Neural progenitor cell (in vitro differentiated cells): ENCODE measurements around the gene DOCK4. TPM values are rescaled to one million over a fixed set of nuclear protein-coding genes. Genes with fewer than 3 reads are reported as not detected.

Experiments
- DNase-seq: peaks from one replicate; pipeline ENCODE4 v3.0.0-alpha.2; 2016; ENCODE audit warnings: low spot score
- H2AFZ ChIP-seq: fragments of 200-600 bp; sonication (generic); replicated peaks from 2 replicates; pipeline ENCODE4 v1.6.1; 2016; ENCODE audit warnings: antibody characterized with exemption
- H3F3A ChIP-seq: fragments of 200-600 bp; sonication (generic); 2 replicates; pipeline ENCODE4 v1.6.1; 2016; ENCODE audit warnings: antibody characterized with exemption, low read depth
- H3K27ac ChIP-seq: fragments of 200-600 bp; sonication (generic); 2 replicates; pipeline ENCODE4 v1.5.1; 2016; ENCODE audit warnings: mild to moderate bottlenecking
- H3K27me3 ChIP-seq: fragments of 200-600 bp; sonication (generic); 2 replicates; pipeline ENCODE4 v1.6.1; 2016; ENCODE audit warnings: mild to moderate bottlenecking, moderate library complexity
- H3K36me3 ChIP-seq: fragments of 200-600 bp; sonication (generic); 2 replicates; pipeline ENCODE4 v1.5.1; 2016
- H3K4me1 ChIP-seq: fragments of 200-600 bp; sonication (generic); 2 replicates; pipeline ENCODE4 v1.6.1; 2016; ENCODE audit warnings: mixed run types
- H3K4me2 ChIP-seq: fragments of 200-600 bp; sonication (generic); 2 replicates; pipeline ENCODE4 v1.6.1; 2016
- H3K4me3 ChIP-seq: fragments of 200-600 bp; sonication (generic); 2 replicates; pipeline ENCODE4 v1.5.1; 2016
- H3K79me2 ChIP-seq: fragments of 200-600 bp; sonication (generic); 2 replicates; pipeline ENCODE4 v1.6.1; 2016; ENCODE audit warnings: low read depth
- H3K9ac ChIP-seq: fragments of 200-600 bp; sonication (generic); 2 replicates; pipeline ENCODE4 v1.6.1; 2016
- H3K9me3 ChIP-seq: fragments of 200-600 bp; sonication (generic); 2 replicates; pipeline ENCODE4 v1.5.1; 2016; ENCODE audit warnings: low read depth
- H4K20me1 ChIP-seq: fragments of 200-600 bp; sonication (generic); 2 replicates; pipeline ENCODE4 v1.6.1; 2016; ENCODE audit warnings: low read depth
- H3K27ac Mint-ChIP-seq: 3 replicates; pipeline ENCODE4 v1.8.0; 2021; ENCODE audit warnings: mixed read lengths
- H3K27me3 Mint-ChIP-seq: 2 replicates; pipeline ENCODE4 v1.8.0; 2022; ENCODE audit warnings: low read depth, mild to moderate bottlenecking, inconsistent platforms, moderate library complexity, mixed read lengths; ENCODE audit not compliant: insufficient read depth
- H3K36me3 Mint-ChIP-seq: 3 replicates; pipeline ENCODE4 v1.8.0; 2021; ENCODE audit warnings: mixed read lengths
- H3K4me1 Mint-ChIP-seq: 3 replicates; pipeline ENCODE4 v1.8.0; 2021; ENCODE audit warnings: mixed read lengths
- H3K4me3 Mint-ChIP-seq: 3 replicates; pipeline ENCODE4 v1.8.0; 2021; ENCODE audit warnings: mild to moderate bottlenecking, moderate library complexity, mixed read lengths
- H3K9me3 Mint-ChIP-seq: 3 replicates; pipeline ENCODE4 v1.8.0; 2020; ENCODE audit warnings: mixed read lengths
- EZH2 ChIP-seq: fragments of 200-600 bp; sonication (generic); IDR thresholded peaks from 2 replicates; pipeline ENCODE4 v1.6.1; 2017; ENCODE audit warnings: antibody characterized with exemption, mild to moderate bottlenecking, moderate library complexity
- EZH2phosphoT487 ChIP-seq: fragments of 200-600 bp; sonication (generic); IDR thresholded peaks from 2 replicates; pipeline ENCODE4 v1.6.1; 2017; ENCODE audit warnings: antibody characterized with exemption
- total RNA-seq: library from RNA; depleted of rRNA; stranded (reverse); fragments of >200 nt; gene quantifications from 2 replicates; pipeline ENCODE4 v1.2.3, GENCODE V29; 2015; ENCODE audit warnings: low replicate concordance
- TF ChIP-seq, protein P1 (sequence below): fragments of 200-600 bp; sonication (generic); IDR thresholded peaks from 2 replicates; pipeline ENCODE4 v1.5.1; 2017; ENCODE audit warnings: antibody characterized with exemption, mild to moderate bottlenecking

DOCK4 gene
- total RNA-seq, 1 donor from 2014 or later: 11.4 TPM

DNA sequence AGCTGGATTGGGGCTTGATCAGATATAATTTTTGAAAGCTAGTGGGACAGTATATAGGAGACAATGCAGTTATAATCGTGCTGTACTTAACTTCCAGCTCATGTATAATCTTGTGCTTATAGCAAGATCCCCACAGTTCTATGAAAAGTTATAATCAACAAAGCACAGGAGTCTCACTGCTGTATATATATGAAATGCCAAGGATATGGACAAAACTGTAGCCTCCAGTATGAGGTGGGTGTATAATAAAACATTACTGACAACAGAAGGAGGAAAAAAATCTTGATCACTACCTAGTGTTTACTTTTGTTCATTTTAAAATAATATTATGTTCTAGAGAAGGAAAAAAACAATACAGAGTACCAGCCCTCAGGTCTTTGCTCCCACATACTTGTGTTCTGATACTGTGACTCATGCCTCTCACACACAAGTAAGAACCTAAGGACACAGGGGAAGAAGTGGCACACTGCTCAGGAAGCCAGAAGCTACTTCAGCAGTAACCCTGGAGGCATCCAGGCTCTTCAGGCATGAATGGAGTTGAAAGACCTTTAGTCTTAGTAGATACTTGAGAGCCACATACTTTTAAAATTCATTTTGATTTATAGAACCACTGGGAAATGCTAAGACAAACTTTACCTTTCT is 378.2 kb downstream of the DOCK4 start:
- Mint-ChIP-seq H3K27ac (no peak overlapping the region), H3K9me3 (no peaks in the 10 kb centered on the region), H3K27me3 (no peaks in the 10 kb centered on the region), H3K4me3 (no peak overlapping the region), H3K4me1 (no peaks in the 10 kb centered on the region), H3K36me3 (no peaks in the 10 kb centered on the region)
- Histone ChIP-seq H3K27ac (no peak overlapping the region), H3K4me1 (no peaks in the 10 kb centered on the region), H3K27me3 (no peaks in the 10 kb centered on the region), H4K20me1 (no peaks in the 10 kb centered on the region), H3F3A (no peaks in the 10 kb centered on the region), H3K4me2 (no peak overlapping the region), H3K36me3 (no peaks in the 10 kb centered on the region), H3K9me3 (no peaks in the 10 kb centered on the region), H3K4me3 (no peak overlapping the region), H3K79me2 (no peaks in the 10 kb centered on the region), H2AFZ (no peak overlapping the region), H3K9ac (no peak overlapping the region)
- TF ChIP-seq, protein P1, sequence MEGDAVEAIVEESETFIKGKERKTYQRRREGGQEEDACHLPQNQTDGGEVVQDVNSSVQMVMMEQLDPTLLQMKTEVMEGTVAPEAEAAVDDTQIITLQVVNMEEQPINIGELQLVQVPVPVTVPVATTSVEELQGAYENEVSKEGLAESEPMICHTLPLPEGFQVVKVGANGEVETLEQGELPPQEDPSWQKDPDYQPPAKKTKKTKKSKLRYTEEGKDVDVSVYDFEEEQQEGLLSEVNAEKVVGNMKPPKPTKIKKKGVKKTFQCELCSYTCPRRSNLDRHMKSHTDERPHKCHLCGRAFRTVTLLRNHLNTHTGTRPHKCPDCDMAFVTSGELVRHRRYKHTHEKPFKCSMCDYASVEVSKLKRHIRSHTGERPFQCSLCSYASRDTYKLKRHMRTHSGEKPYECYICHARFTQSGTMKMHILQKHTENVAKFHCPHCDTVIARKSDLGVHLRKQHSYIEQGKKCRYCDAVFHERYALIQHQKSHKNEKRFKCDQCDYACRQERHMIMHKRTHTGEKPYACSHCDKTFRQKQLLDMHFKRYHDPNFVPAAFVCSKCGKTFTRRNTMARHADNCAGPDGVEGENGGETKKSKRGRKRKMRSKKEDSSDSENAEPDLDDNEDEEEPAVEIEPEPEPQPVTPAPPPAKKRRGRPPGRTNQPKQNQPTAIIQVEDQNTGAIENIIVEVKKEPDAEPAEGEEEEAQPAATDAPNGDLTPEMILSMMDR: no peak
- TF ChIP-seq EZH2 (no peak), EZH2phosphoT487 (no peak)
- no peak for DNase-seq

DNA sequence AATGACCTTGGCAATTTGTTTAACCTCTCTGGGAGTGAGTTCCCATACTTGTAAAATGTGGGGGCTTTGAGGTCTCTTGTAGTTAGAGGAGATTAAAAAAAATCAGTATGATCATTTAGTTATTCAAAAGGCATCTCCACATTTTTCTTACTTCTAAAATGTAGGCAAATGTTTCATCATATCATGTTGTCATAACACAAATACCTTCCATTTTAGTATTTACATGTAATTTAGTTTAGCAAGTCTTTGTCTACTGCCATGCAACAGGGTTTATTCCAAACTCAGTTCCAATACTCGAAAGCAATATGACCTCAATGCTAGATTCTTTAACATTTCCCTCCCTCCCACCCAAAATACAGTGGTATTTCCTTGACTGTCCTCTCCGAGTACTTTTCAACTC is 381.2 kb downstream of the DOCK4 start:
- Mint-ChIP-seq H3K36me3 (peaks cover 6% of the 10 kb centered on the region), H3K9me3 (no peaks in the 10 kb centered on the region)
- no peak for DNase-seq

DNA sequence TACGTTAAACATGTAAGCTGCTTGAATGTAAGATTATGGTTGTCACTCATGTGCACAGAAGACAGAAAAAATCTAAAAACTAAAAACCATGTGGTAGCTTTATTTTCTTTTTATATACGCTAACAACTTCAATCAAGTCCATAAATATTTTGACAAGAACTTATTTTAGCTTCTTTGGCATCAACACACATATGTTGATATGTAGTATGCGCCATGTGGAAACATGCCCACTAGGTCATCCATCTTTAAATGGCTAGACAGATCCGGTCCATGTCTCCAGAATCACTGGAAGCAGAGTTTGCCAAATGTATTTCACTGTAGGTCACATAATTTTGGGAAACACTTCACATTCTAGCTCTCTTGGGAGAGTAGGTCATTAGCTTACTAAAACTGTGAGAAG is 382.4 kb downstream of the DOCK4 start:
- H3K27ac Mint-ChIP-seq: no peak overlapping the region
- H3K27me3 ChIP-seq: no peaks in the 10 kb centered on the region
- no peak overlapping the region for H3K4me3 ChIP-seq
- no peaks in the 10 kb centered on the region for H3K9me3 Mint-ChIP-seq
- no peaks in the 10 kb centered on the region for H3K27me3 Mint-ChIP-seq
- no peak overlapping the region for H3K27ac ChIP-seq
- H3K36me3 Mint-ChIP-seq: peaks cover 6% of the 10 kb centered on the region
- H3K9ac ChIP-seq: no peak overlapping the region
- no peaks in the 10 kb centered on the region for H3K9me3 ChIP-seq
- TF ChIP-seq EZH2: no peak
- TF ChIP-seq, protein P1: no peak
- no peak for TF ChIP-seq EZH2phosphoT487
- no peaks in the 10 kb centered on the region for H3F3A ChIP-seq
- H3K36me3 ChIP-seq: no peaks in the 10 kb centered on the region
- no peaks in the 10 kb centered on the region for H4K20me1 ChIP-seq
- H3K4me1 ChIP-seq: no peaks in the 10 kb centered on the region
- H3K4me1 Mint-ChIP-seq: no peaks in the 10 kb centered on the region
- no peak for DNase-seq
- H2AFZ ChIP-seq: no peak overlapping the region
- H3K4me2 ChIP-seq: no peak overlapping the region
- H3K4me3 Mint-ChIP-seq: no peak overlapping the region
- H3K79me2 ChIP-seq: no peaks in the 10 kb centered on the region

More for the DNA sequence above, 381.2 kb downstream of the DOCK4 start:
- H3K4me1 ChIP-seq: no peaks in the 10 kb centered on the region
- TF ChIP-seq EZH2 (no peak), EZH2phosphoT487 (no peak)
- TF ChIP-seq, protein P1: no peak
- H3K4me3 Mint-ChIP-seq: no peak overlapping the region
- H3K4me1 Mint-ChIP-seq: no peaks in the 10 kb centered on the region
- H3K27me3 ChIP-seq: no peaks in the 10 kb centered on the region
- H3K9me3 ChIP-seq: no peaks in the 10 kb centered on the region
- no peaks in the 10 kb centered on the region for H4K20me1 ChIP-seq
- H3K4me2 ChIP-seq: no peak overlapping the region
- H3K9ac ChIP-seq: no peak overlapping the region
- no peak overlapping the region for H3K4me3 ChIP-seq
- H2AFZ ChIP-seq: no peak overlapping the region
- no peaks in the 10 kb centered on the region for H3F3A ChIP-seq
- no peaks in the 10 kb centered on the region for H3K36me3 ChIP-seq
- no peaks in the 10 kb centered on the region for H3K79me2 ChIP-seq
- no peak overlapping the region for H3K27ac Mint-ChIP-seq
- H3K27ac ChIP-seq: no peak overlapping the region
- no peaks in the 10 kb centered on the region for H3K27me3 Mint-ChIP-seq
